ENCODE data around the gene PICALM. TPM values are rescaled to one million over a fixed set of nuclear protein-coding genes. Genes with fewer than 3 reads are reported as not detected.

PICALM gene
- total RNA-seq, 4 donors from 2014 or later = 164 to 386 (median 189) TPM

- Histone ChIP-seq H3K36me3 (no peaks in the 10 kb centered on the region), H3K27me3 (no peaks in the 10 kb centered on the region), H3K4me3 (no peak overlapping the region), H3K9me3 (no peaks in the 10 kb centered on the region), H3K4me1 (peaks cover 21% of the 10 kb centered on the region), H3K27ac (no peak overlapping the region)
- DNase-seq (ENCODE audit: low spot score in 2 of 2) = no peak
- TF ChIP-seq, protein P1, sequence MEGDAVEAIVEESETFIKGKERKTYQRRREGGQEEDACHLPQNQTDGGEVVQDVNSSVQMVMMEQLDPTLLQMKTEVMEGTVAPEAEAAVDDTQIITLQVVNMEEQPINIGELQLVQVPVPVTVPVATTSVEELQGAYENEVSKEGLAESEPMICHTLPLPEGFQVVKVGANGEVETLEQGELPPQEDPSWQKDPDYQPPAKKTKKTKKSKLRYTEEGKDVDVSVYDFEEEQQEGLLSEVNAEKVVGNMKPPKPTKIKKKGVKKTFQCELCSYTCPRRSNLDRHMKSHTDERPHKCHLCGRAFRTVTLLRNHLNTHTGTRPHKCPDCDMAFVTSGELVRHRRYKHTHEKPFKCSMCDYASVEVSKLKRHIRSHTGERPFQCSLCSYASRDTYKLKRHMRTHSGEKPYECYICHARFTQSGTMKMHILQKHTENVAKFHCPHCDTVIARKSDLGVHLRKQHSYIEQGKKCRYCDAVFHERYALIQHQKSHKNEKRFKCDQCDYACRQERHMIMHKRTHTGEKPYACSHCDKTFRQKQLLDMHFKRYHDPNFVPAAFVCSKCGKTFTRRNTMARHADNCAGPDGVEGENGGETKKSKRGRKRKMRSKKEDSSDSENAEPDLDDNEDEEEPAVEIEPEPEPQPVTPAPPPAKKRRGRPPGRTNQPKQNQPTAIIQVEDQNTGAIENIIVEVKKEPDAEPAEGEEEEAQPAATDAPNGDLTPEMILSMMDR (IDR thresholded peaks at IDR 0.05) = no peak
- TF ChIP-seq POLR2AphosphoS5 (IDR thresholded peaks at IDR 0.05) (no peak), EP300 (IDR thresholded peaks at IDR 0.05) (no peak), POLR2A (IDR thresholded peaks at IDR 0.05) (no peak)
These were observed 122.7 kb downstream of the PICALM start for GRCh38 chr11:85946221-85946620.

- peaks cover 21% of the 10 kb centered on the region for H3K4me1 ChIP-seq
- DNase-seq (ENCODE audit: low spot score in 2 of 2) = no peak
These were observed 123.1 kb downstream of the PICALM start for GRCh38 chr11:85945788-85946187.

GRCh38 chr11:85945296-85945695, 123.6 kb downstream of the PICALM start:
- Histone ChIP-seq H3K27ac (no peak overlapping the region), H3K27me3 (no peaks in the 10 kb centered on the region), H3K4me3 (no peak overlapping the region), H3K9me3 (no peaks in the 10 kb centered on the region), H3K4me1 (peaks cover 21% of the 10 kb centered on the region), H3K36me3 (no peaks in the 10 kb centered on the region)
- no peak for DNase-seq (ENCODE audit: low spot score in 2 of 2)
- TF ChIP-seq EP300 (IDR thresholded peaks at IDR 0.05) (no peak), POLR2A (IDR thresholded peaks at IDR 0.05) (no peak)
- WGBS = 77% methylated on average over 2 of the region's 2 CpGs

More at GRCh38 chr11:85945788-85946187, 123.1 kb downstream of the PICALM start:
- Histone ChIP-seq H3K27me3 (no peaks in the 10 kb centered on the region), H3K27ac (no peak overlapping the region), H3K36me3 (no peaks in the 10 kb centered on the region), H3K4me3 (no peak overlapping the region), H3K9me3 (no peaks in the 10 kb centered on the region)
- TF ChIP-seq EP300 (IDR thresholded peaks at IDR 0.05) (no peak), POLR2AphosphoS5 (IDR thresholded peaks at IDR 0.05) (no peak), POLR2A (IDR thresholded peaks at IDR 0.05) (no peak)
- TF ChIP-seq, protein P1 (IDR thresholded peaks at IDR 0.05) = no peak

DNA sequence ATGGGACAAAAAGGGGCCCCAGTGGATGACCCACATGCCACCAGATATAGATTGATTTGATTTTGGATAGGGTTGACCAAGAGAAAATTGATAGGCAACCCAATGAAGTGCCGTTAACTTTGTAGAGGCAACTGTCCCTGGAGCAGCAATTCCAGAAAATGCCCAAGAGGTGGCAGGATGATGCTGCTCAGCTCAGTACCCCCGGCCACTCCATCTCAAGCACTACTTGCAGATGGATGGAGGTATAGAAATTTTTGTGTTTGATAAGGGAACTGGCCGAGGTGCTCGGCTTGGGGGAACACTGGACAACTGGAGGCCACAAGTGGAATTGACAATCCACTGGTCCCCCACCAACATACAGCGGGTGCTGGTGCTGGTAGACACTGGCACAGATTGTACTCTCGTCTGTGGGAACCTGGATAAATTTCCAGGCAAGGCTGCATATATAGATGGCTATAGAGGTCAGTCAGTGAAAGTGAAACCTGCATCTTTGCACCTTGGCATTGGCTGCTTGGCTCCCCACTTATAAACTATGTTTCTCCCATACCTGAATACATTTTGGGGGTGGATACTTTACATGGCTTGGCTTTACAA, 127.4 kb downstream of the PICALM start:
- H3K4me1 ChIP-seq = no peaks in the 10 kb centered on the region
- no peaks in the 10 kb centered on the region for H3K36me3 ChIP-seq
- 68% methylated on average over 6 of the region's 6 CpGs for WGBS
- DNase-seq (ENCODE audit: low spot score in 2 of 2) = no peak
- no peak overlapping the region for H3K4me3 ChIP-seq
- H3K9me3 ChIP-seq = no peaks in the 10 kb centered on the region
- H3K27me3 ChIP-seq = no peaks in the 10 kb centered on the region
- TF ChIP-seq POLR2AphosphoS5 (IDR thresholded peaks at IDR 0.05) (no peak), EP300 (IDR thresholded peaks at IDR 0.05) (no peak)
- TF ChIP-seq, protein P1 (IDR thresholded peaks at IDR 0.05) = peak; percentile 14 to 28
- no peak overlapping the region for H3K27ac ChIP-seq

DNA sequence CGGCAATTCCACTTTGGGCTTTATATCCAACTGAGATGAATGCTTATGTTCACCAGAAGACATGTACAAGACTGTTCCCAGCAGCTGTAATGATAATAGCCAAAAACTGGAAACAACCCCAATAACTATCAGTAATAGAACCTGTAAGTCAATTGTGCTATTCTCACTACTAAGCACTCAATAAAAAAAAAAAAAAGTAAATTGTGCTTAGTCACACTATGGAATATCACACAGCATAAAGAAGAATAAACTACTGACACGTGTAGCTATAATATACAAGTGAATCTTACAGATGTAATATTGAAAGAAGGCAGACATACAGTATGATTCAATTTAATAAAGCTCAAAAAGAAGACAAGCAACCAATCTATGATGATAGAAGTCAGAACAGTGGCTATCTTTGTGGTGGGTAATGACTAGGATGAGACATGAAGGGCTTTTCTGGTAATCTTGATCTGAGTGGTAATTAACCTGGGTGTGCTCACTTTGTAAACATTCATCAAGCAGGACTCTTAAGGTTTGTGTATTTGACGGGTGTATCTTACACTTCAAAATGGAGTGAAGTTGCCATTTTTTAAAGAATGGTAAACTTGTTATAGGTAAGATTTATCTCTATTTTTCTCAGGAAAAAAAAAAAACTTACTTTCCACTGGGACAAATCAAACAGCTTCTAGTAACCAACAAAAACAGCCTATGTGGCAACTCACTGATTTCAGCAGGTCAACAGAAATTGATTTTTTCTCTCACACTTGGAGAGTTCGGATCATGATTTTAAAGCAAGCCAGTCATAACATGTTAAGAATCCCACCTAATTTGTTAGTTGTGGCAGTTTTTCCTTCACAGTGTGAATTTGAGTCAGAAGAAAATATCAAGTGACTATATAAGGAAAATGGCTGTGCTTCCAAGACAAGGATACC, 129.5 kb downstream of the PICALM start:
- WGBS = 70% methylated on average over 4 of the region's 4 CpGs
- Histone ChIP-seq H3K36me3 (no peaks in the 10 kb centered on the region), H3K4me3 (no peak overlapping the region), H3K9me3 (no peaks in the 10 kb centered on the region), H3K27me3 (no peaks in the 10 kb centered on the region), H3K4me1 (no peaks in the 10 kb centered on the region), H3K27ac (no peak overlapping the region)
- TF ChIP-seq EP300 (IDR thresholded peaks at IDR 0.05) (no peak), POLR2AphosphoS5 (IDR thresholded peaks at IDR 0.05) (no peak), POLR2A (IDR thresholded peaks at IDR 0.05) (no peak)
- TF ChIP-seq, protein P1 (IDR thresholded peaks at IDR 0.05) = no peak
- DNase-seq (ENCODE audit: low spot score in 2 of 2) = no peak

All from suprapubic skin (tissue), 4 donors.